Measurements from ENCODE around the gene STIMATE. TPM values are rescaled to one million over a fixed set of nuclear protein-coding genes. Genes with fewer than 3 reads are reported as not detected.

Gene STIMATE
- total RNA-seq, 1 donor: 18.5 TPM

DNA sequence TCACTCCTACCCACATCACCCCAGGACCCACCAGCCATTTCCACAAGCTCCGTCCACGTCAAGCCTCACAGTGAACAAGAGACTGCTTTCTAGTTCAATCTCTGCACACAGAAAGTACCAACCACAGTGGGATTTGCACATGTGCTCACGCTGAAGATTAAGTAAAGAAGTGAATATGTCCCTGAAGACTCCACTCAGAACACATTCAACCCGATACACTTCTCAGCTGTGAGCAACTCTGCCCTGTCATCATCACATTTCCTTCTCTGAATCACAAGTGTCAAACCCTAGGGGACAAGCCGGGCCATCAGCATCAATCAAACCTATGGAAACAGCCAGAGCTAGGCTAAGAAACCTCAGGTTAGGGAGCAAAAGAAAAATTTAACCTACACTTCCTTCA is 1.9 kb downstream of the STIMATE start:
- Histone ChIP-seq H3K9me3 (ENCODE audit: low read depth, low read length) (no peaks in the 10 kb centered on the region), H3K36me3 (ENCODE audit: insufficient read depth, low read length) (no peaks in the 10 kb centered on the region), H3K4me2 (ENCODE audit: insufficient read depth, low read length) (no peak overlapping the region), H3K4me3 (ENCODE audit: insufficient read depth, low read length) (no peak overlapping the region), H4K20me1 (ENCODE audit: insufficient read depth, low read length) (no peaks in the 10 kb centered on the region), H2AFZ (ENCODE audit: low read length) (no peak overlapping the region), H3K27me3 (ENCODE audit: insufficient read depth, low read length) (no peaks in the 10 kb centered on the region), H3K4me1 (ENCODE audit: insufficient read depth, low read length) (peaks cover 29% of the 10 kb centered on the region), H3K79me2 (ENCODE audit: insufficient read depth, low read length) (peaks cover 54% of the 10 kb centered on the region), H3K27ac (ENCODE audit: low read depth, low read length) (no peak overlapping the region)
- DNase-seq (ENCODE audit: insufficient read length, low spot score, missing footprints): no peak
- TF ChIP-seq, protein P1, sequence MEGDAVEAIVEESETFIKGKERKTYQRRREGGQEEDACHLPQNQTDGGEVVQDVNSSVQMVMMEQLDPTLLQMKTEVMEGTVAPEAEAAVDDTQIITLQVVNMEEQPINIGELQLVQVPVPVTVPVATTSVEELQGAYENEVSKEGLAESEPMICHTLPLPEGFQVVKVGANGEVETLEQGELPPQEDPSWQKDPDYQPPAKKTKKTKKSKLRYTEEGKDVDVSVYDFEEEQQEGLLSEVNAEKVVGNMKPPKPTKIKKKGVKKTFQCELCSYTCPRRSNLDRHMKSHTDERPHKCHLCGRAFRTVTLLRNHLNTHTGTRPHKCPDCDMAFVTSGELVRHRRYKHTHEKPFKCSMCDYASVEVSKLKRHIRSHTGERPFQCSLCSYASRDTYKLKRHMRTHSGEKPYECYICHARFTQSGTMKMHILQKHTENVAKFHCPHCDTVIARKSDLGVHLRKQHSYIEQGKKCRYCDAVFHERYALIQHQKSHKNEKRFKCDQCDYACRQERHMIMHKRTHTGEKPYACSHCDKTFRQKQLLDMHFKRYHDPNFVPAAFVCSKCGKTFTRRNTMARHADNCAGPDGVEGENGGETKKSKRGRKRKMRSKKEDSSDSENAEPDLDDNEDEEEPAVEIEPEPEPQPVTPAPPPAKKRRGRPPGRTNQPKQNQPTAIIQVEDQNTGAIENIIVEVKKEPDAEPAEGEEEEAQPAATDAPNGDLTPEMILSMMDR (IDR thresholded peaks at IDR 0.05; ENCODE audit: extremely low read depth, low read depth, low read length): no peak

DNA sequence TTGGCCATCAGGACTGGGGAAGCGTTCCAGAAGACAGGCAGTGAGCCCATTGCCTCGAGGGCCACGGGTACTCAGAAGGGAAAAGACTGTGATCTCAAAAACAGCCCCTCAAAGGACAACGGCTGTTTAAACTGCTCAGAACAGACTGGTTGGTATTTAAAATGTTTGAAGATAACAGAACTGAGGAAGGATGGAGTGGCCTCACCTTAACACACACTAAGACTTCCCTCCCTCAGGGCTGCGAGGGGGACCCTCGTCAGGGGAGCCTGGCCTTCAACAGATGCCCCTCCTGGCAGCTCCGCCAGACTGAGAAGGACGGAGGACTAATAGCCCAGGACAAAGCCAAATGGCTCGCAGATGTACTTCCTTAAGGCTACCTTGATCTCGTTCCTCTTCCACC is 2.6 kb downstream of the STIMATE start:
- H3K4me1 ChIP-seq (ENCODE audit: insufficient read depth, low read length): peaks cover 29% of the 10 kb centered on the region

DNA sequence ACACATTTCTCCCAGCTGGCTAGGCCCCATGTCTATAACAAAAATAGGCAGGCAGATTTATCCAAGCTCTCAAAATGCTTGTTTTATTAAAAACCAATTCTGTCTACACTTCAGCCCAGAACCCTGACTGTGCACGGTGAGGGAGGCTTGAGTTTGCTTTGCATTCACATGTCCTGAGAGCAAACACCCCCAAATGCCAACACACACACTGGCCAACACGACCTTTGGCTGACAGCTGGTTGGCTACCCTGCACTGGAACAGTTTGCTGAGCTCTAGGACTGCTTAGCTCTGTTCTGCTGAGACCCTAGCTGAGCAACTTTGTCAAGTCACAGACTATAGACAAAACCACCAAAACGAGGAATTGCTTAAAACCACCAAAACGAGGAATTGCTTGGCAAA is 3.6 kb downstream of the STIMATE start:
- Histone ChIP-seq H3K9me3 (ENCODE audit: low read depth, low read length) (no peaks in the 10 kb centered on the region), H3K4me1 (ENCODE audit: insufficient read depth, low read length) (peaks cover 29% of the 10 kb centered on the region), H3K27ac (ENCODE audit: low read depth, low read length) (no peak overlapping the region), H3K4me2 (ENCODE audit: insufficient read depth, low read length) (no peak overlapping the region), H2AFZ (ENCODE audit: low read length) (no peak overlapping the region), H3K36me3 (ENCODE audit: insufficient read depth, low read length) (no peaks in the 10 kb centered on the region), H3K4me3 (ENCODE audit: insufficient read depth, low read length) (no peak overlapping the region), H3K79me2 (ENCODE audit: insufficient read depth, low read length) (peaks cover 71% of the 10 kb centered on the region), H3K27me3 (ENCODE audit: insufficient read depth, low read length) (no peaks in the 10 kb centered on the region), H4K20me1 (ENCODE audit: insufficient read depth, low read length) (peaks cover 11% of the 10 kb centered on the region)
- DNase-seq (ENCODE audit: insufficient read length, low spot score, missing footprints): no peak
- TF ChIP-seq, protein P1 (IDR thresholded peaks at IDR 0.05; ENCODE audit: extremely low read depth, low read depth, low read length): no peak

More for the DNA sequence above, 2.6 kb downstream of the STIMATE start:
- Histone ChIP-seq H3K36me3 (ENCODE audit: insufficient read depth, low read length) (no peaks in the 10 kb centered on the region), H3K9me3 (ENCODE audit: low read depth, low read length) (no peaks in the 10 kb centered on the region), H2AFZ (ENCODE audit: low read length) (no peak overlapping the region), H4K20me1 (ENCODE audit: insufficient read depth, low read length) (peaks cover 4% of the 10 kb centered on the region), H3K27ac (ENCODE audit: low read depth, low read length) (no peak overlapping the region), H3K79me2 (ENCODE audit: insufficient read depth, low read length) (peaks cover 61% of the 10 kb centered on the region), H3K27me3 (ENCODE audit: insufficient read depth, low read length) (no peaks in the 10 kb centered on the region), H3K4me3 (ENCODE audit: insufficient read depth, low read length) (no peak overlapping the region), H3K4me2 (ENCODE audit: insufficient read depth, low read length) (no peak overlapping the region)
- TF ChIP-seq, protein P1 (IDR thresholded peaks at IDR 0.05; ENCODE audit: extremely low read depth, low read depth, low read length): no peak
- DNase-seq (ENCODE audit: insufficient read length, low spot score, missing footprints): no peak

DNA sequence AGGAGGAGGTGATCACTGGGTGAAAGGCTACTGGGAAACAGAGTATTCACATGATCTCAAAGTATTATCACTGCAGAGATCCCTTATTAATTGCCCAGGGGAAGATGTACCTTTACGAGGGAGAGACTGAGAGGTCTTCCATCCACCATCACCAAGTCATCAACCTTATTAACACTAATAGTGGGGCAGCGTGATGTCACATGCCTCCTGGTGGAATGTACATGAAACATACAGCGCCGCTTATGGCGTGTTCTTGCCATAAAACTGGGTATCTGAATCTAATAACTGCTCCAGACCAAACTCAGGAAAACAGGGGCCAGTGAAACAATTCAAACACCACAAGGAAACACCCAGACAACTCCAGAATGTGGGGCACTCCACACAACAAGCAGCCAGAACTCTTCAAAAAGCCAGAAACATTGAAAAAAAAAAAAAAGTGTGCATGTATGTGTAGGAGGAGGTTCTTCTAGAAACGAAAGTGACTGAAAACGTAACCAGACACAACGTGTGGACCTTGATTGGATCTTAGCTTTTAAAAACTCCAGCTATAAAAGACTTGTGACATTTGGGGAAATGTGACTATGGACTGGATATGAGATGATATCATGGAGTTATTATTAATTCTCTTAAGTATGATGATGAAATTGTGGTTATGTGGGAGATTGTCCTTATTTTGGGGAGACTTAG is 4.6 kb downstream of the STIMATE start:
- H2AFZ ChIP-seq (ENCODE audit: low read length): peak overlapping the region; percentile 39
- H3K79me2 ChIP-seq (ENCODE audit: insufficient read depth, low read length): peaks cover 79% of the 10 kb centered on the region
- H3K4me3 ChIP-seq (ENCODE audit: insufficient read depth, low read length): peak overlapping the region; percentile 50
- no peaks in the 10 kb centered on the region for H3K27me3 ChIP-seq (ENCODE audit: insufficient read depth, low read length)
- peaks cover 17% of the 10 kb centered on the region for H4K20me1 ChIP-seq (ENCODE audit: insufficient read depth, low read length)
- TF ChIP-seq, protein P1 (IDR thresholded peaks at IDR 0.05; ENCODE audit: extremely low read depth, low read depth, low read length): no peak
- H3K36me3 ChIP-seq (ENCODE audit: insufficient read depth, low read length): no peaks in the 10 kb centered on the region
- no peak for DNase-seq (ENCODE audit: insufficient read length, low spot score, missing footprints)
- H3K4me1 ChIP-seq (ENCODE audit: insufficient read depth, low read length): peaks cover 29% of the 10 kb centered on the region
- H3K4me2 ChIP-seq (ENCODE audit: insufficient read depth, low read length): peak overlapping the region; percentile 65
- no peaks in the 10 kb centered on the region for H3K9me3 ChIP-seq (ENCODE audit: low read depth, low read length)
- peak overlapping the region; percentile 5 for H3K27ac ChIP-seq (ENCODE audit: low read depth, low read length)
